Measurements from ENCODE around the gene ARHGAP31. TPM values are rescaled to one million over a fixed set of nuclear protein-coding genes. Genes with fewer than 3 reads are reported as not detected.

Gene ARHGAP31
- total and polyA plus RNA-seq, 2 of the 8 experiments (the other 6 are each of a cell fraction or from before 2014, with no cell fraction given): 1.1 to 7.6 TPM

DNA sequence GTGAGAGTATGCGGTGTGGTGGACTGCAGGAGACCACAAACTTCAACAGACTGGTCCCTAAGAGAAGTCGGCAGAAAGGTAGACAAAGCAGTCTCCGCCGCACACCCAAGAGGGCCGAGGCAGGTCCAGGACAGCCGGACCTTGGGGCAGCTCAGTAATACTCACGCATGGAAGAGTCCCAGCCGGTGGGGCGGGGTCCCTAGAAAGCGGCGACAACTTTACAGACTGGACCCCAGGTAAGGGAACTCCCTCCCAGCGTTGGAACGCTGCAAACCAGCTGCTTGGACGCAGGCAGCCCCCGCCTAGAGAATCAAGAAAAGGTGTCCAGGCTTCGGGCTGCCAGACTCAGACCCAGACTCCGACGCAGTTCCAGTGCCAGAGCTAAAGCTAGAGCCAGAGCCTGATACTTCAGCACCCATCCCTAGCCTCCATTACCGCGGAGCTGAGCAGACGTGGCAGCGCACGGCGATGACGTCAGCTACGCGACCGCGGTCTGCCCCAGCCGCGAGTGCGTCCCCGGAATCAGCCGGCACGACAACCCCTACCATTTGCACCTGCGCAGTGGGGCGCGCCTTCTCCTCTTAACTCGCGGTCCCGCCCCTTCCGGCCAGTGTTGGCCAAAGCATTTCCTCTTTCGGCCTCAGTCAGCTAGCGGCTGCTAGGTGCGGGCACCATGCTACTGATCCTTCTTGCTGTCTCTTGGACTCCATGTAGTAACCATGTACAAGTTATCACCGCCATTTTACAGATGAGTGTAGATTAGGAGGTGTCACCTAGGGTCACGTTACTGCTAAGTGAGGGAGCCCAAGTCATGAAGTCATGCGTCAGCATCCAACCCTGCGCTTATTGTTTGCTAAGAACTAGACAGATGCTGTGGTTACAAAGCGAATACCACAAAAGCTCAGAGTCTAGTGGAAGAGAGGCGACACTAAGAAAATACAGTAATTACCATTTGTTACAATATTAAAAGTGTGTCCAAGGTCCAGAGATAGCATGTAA is 169.3 kb downstream of the ARHGAP31 start, which contains the start of gene TMEM39A (continued):
- TF ChIP-seq RBBP5 (IDR thresholded peaks at IDR 0.05; ENCODE audit: borderline replicate concordance, low read depth, low read length): peak; percentile 79; the same call in 1 of the 2 replicates
- TF ChIP-seq KDM5A (IDR thresholded peaks at IDR 0.05; ENCODE audit: low read length): peak; percentile 98
- no peak for TF ChIP-seq RXRA (IDR thresholded peaks at IDR 0.05; ENCODE audit: insufficient read depth, low read depth, low read length)
- no peak for TF ChIP-seq ZNF274 (IDR thresholded peaks at IDR 0.05; ENCODE audit: borderline replicate concordance, extremely low read depth, low read length)
- no peak for TF ChIP-seq CEBPB (IDR thresholded peaks at IDR 0.05; ENCODE audit: low read depth, low read length)
- TF ChIP-seq CHD2 (IDR thresholded peaks at IDR 0.05; ENCODE audit: low read length): no peak
- no peak for TF ChIP-seq TCF12 (IDR thresholded peaks at IDR 0.05; ENCODE audit: low read depth, low read length)
- no peak for TF ChIP-seq JUN (IDR thresholded peaks at IDR 0.05; ENCODE audit: low read depth, low read length)
- peak; percentile 77 for TF ChIP-seq TAF7 (optimal IDR thresholded peaks at IDR 0.05; ENCODE audit: borderline replicate concordance, low read depth, low read length)

All from H1 (cell line).